GM19468 (cell line): ENCODE data around the gene KRT15.

ENCODE experiments used
- ATAC-seq: cut with Tn5 transposase; IDR thresholded peaks from one replicate; pipeline ENCODE4 v1.9.1; 2021; ENCODE audit warnings: mild to moderate bottlenecking, moderate library complexity, moderate number of reproducible peaks; ENCODE audit not compliant: unreplicated experiment; ENCODE audit errors: extremely low read depth

KRT15 gene

DNA sequence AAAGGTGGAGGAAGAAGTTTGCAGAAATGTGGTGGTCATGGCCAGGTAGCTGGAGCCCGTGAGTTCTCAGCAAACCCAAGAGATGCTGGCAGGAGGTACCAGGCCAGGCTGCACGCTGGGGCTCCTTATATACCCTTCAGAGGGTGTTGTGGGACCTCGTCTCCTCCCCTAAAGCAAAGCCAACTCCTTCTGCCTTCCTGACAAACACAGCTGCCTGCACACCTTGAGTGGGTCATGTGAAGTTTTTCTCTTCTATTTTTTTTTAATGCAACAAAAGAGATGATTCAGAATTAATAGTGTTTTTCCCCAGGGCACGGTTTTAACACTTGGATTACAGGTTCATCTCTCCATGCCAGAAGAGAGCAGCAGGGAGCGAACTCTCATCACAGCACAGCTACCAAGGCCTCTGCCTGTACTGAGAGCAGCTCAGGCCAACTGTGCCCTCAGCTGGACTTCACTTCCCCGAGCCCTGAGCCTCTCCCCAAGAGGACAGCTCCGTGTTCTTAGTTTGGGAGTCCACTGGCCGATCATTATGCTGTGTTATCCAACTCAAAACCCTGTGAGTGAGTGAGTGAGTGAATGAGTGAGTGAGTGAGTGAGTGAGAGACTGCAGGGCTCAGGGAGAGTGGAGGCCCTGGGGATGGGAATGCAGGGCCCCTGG, at the start of gene KRT15:
TSS of gene KRT15 (minus strand) at position 102 of the 661 bp plus-strand sequence. CDS start at position 39, 63 bp downstream.
- no peak for ATAC-seq

DNA sequence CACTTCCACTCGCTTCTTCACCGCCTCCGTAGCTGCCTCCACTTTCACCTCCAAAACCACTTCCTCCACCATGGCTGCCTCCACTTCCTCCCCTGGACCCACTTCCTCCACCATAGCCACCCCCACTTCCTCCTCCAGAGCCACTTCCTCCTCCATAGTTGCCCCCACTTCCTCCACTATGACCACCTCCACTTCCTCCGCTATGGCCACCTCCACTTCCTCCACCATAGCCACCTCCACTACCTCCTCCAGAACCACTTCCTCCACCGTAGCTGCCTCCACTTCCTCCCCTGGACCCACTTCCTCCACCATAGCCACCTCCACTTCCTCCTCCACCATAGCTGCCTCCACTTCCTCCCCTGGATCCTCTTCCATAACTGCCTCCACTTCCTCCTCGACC, 48.6 kb upstream of the KRT15 start:
- ATAC-seq: no peak

DNA sequence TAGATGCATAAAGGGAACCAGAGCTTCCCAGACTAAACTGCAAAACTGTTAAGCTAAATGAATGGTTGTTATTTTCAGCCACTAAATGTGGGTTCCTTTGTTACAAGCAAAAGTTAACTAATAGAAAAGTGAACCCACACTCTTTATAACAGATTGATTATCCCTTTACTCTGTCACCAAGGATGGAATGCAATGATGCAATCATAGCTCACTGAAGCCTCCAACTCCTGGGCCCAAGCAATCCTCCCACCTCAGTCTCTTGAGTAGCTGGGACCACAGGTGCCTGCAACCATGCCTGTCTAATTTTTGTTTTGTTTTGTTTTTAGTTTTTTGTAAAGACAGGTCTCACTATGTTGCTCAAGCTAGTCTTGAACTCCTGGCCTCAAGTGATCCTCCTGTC, 46.6 kb upstream of the KRT15 start:
- ATAC-seq: no peak

DNA sequence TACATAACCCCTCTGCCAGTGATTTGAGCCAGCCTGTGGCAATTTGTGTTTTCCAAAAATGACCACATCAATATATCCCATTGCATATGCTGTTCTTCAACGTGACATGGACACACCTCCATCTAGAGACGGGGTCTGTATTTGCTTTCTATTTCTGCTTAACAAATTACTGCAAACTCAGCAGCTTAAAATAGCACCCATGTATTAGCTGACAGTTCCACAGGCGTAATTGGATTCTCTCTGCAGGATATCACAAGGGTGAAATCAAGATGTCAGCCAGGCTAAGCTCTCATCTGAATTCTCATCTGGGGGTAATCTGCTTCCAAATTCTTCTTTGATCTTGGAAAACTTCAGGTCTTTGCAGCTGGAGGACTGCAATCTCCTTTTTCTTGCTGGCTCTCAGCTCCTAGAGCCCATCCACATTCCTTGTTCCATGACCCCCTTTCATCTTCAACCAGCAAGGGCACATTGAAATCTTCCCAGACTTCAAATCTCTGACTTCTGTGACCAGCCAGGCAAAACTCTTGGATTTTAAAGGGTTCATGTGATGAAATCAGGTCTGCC, 45.0 kb upstream of the KRT15 start:
- ATAC-seq: no peak

DNA sequence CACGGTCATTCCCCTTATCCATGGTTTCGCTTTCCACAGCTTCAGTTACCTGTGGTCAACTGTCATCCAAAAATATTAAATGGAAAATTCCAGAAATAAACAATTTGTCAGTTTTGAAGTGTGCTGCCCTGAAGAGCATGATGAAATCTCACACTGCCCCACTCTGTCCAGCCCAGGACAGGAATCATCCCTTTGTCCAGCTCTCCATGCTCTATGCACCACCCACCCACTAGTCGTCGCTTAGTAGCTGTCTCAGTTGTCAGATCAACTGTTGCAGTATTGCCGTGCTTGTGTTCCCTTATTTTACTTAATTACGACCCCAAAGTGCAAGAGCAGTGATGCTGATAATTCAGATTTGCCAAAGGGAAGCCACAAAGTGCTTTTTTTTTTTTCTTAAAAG, 42.9 kb upstream of the KRT15 start:
- ATAC-seq: no peak

DNA sequence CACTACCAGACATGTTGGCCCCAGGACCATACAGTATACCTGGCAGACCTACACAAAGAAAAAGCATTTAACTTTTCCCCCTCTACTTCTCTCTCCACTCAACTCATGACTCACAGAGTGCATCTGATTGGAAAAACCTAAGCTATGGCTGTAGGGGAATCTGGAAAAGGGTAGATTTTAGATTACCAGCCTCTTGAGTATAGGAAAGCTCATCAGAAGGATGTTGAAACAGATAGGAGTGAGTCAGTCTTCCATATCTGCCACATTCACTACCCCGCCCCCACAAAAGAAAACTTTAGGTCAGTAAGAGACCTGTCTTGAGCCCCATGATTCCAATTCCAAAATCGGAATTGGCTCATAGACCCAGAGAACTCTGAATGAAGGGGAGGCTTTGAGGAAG, 40.9 kb upstream of the KRT15 start:
- ATAC-seq: no peak

DNA sequence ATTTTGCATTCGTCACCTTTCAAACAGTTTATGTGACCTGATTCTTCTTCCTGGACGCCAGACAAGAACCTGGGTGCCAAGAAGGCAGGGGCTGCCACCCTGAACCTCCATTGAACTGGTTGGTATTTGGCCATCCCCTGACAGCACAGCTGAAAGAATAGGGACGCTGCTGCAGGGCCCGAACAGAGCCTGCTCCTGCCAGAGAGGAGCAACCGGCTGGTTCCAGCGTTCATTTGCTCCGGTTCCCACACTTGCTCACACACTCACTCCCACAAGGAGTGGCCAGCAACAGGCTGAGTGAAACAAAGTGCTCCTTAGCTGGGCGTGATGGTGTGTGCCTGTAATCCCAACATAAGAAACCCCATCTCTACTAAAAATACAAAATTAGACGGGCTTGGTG, 38.2 kb upstream of the KRT15 start:
- no peak for ATAC-seq

DNA sequence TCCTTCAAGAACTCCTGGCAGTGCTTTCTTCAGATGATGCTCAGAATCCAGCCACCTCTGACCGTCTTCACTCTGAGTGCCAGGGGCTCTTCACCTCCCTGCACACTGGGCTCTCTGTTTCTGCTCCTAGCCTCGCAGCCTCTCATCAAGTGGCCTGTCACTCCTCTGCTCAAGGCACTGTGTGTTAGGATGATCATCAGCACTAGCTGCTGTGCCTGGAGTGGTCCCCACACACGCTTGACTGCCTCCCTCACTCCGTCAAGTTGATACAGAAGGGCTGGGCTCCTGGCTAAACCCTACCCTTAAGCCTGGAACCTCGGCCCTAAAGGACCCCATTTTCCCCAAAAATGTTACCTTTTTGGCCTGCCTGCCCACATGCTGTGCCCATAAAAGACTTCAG, 37.6 kb upstream of the KRT15 start:
- ATAC-seq: no peak

DNA sequence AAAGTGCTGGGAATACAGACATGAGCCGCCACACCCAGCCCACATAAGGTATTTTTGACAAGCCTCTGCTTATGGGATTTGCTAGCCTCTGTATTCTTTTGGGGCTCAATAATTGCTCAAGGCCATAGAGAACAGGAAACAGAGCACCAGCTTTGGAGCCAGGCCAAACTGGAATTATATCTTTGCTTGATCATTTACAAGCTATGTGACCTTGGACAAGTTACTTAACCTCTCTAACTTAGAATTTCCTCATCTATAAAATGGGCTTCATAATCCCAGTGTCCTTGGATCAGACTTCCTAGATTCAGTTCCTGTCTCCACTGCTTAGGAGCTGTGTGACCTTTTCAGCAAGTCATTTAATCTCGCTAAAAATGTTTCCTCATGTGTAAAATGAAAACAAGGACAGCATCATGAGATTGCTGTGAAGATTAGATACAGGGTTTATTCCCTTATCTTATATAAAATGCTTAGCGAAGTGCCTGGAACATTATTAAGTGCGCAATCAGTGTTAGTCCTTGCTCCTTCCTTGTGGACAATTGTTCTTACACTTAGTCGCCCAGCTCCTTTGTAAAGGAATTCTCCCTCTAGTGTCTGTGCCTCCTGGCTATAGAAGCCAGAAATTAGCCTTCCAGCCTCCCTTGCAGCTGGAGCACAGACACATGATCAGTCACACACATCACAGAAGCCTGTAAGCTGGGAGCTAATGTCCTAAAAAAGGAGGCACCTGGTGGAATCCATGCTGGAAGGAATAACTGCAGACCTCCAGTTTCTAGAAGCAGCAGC, 36.6 kb upstream of the KRT15 start:
- no peak for ATAC-seq

DNA sequence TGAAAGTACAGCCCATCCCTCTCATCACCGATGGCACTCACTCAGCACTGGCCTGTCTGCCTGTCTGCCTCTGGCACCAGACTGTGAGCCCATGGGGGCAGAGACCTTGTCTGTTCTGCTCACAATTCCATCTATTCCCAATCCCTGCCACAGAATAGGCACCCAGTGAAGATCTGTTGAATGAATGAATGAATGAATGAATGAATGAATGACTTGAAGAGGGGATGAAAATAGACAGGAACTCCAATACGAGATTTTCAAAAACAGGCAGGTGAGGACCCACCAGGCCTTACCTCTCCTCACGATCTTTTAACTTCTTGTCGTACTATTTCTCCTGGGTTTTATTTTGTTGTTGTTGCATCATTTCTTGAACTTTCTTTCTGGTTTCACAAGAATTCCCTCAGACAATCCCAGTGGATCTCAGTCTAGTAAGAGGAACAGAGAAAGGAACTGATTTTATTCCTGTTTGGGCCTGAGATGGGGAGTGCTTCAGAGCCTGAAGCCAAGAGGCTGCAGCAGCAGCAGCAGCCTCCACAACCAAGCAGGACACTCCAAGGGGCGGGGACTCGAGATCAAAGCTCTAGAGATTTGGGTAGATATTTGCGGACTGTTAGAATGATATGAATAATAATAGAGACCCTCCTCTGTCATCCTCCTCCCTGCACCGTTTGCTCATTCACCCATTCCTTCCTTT, 35.4 kb upstream of the KRT15 start:
- no peak for ATAC-seq

DNA sequence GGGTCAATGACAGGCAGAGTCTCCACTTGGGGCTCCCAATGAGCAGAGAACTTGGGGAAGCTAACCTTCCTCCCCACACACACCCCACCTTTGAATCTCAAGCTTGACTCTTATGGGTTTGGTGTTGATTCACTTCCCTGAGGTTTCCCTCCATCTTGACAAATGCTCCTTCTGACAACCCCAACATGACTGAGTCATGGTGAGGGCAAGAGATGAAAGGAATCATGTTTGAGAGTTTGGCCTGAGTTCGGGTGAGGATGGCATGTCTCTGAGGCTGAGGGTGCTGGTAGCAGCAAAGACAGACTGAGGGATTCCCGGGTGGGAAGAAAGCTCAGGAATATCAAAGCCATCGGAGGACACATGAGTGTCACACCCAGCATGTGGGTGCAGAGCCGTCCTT, 34.5 kb upstream of the KRT15 start:
- ATAC-seq: no peak

DNA sequence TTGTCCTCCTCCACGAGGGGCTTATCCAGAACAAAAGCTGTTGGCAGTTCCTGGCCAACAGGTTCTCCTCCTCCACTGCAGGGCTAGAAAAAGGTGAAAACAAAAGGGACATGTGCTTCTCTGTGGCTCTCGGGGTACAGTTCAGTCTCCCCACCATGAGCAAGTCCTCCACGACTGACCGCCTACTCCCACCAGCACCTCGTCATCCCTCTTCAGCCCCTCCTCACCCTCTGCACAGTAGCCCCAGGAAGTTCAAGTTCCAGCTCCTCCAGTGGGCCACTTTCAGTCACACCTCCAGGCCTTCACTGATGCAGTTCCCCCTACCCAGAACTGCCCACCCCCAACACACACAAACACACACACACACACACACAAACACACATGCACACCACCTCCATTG, 33.8 kb upstream of the KRT15 start:
- ATAC-seq: no peak

DNA sequence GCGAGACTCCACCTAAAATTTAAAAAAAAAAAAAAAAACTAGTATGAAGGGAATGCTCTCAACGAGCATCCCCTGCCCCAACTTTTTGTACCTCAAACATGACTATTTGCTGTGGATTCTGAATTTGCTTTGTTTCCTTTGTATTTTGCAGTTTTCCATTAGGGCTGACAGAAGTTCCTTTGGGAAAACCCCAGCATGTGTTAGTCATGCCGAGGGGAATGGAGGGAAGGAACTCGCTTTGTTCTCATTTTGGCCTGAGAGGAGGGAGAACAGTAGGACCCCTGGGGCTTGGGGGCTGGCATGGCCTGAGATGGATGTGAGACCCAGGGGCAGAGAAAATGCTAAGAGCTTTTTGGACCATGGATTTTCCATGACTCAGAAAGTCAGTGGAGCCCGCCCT, 32.7 kb upstream of the KRT15 start:
- ATAC-seq: no peak

DNA sequence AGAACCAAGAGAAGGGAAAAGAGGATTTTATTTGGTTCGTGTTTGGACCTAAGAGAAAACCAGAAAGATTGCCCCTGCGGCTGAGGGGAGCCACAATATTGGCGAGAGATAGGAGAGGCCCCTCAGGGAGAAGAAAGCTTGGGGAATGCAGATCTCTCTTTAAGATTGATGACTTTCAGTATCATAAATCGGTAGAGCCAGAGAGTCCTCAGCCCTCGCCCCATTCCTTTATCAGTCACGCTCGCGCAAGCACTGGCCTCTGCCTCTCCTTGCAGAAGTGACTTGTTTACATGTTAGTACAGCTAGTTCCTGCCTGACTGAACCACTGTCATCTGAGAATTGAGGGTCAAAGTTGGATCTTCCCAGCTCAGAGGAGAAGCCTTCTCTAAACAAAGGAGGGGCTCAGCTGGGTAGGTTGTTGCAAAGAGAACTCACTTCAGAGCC, 30.9 kb upstream of the KRT15 start:
- ATAC-seq: no peak

DNA sequence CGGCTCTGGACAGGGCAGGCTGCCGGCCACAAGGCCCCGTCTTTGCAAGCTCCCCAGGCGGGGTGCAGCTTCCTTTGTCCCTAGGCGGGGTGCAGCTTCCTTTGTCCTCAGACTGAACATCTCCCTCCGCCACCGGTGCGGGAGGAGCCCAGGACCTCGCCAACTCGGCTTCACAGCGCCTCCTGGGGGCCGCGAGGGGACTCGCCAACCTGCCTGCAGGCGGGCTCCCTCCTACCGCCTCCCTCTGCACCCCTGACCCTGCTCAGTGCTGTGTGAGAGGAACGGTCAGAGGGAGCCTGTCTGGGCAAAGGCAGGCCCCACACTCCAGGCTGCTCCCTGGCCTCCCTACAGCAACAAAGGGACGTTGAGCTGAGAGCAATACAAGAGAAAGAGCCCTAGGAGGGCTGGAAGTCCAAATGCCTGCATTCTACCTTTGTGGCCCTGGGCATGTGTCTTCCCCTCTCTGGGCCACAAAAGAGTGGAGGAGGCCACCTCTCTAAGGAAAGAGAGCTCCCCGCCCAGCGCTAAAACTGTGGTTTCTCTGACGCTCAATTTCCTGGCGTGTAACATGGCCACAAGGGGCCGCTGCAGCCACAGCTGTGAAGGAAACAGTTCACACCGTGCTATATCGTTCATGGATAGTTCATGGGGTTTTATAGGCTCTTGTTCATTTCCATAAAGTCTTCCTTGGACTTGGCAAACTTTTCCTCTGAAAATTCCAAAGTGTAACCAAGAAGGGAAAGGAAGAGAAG, 30.3 kb upstream of the KRT15 start:
- ATAC-seq: no peak

DNA sequence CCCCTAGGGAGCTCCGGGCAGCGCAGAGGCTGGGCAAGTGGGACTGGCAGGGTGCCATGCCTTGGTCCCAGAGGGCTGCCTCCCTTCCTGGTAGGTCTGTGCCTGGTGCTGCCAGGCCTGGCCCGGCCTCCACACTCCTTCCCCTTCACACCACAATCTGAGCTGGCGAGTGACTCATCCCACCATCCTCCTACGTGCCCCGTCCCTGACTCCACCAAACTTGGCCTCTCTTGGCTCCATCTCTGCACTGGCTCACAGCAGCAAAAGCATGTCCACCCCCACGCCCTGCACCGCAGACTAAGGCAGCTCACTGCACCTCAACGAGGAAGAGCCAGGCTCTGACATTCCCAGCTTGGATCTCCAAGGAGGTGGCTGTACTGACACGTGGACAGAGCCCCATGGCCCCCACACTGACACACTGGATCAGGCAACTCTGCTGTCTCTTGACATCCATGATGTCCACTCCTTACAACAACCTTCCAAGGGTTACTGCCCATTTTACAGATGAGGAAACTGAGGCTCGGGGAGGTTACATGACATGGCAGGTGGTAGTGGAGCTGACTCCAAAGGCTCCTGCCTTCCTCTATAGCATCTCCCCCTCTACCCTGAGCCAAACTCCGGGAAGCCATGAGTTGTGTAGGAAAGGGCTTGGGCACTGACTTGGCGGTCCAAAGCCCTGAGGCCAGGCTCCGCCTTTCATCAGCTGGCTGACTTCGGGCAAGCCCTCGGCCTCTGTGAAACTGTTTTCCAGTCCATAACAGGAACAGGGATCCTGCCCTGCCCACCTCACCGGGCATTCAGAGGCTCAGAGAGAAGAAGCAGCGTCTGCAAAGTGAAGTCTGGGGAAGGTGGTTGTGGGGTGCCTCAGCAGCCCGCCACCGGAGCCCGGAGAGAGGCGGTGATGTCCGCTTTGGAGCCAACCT, 29.5 kb upstream of the KRT15 start:
- ATAC-seq: no peak

DNA sequence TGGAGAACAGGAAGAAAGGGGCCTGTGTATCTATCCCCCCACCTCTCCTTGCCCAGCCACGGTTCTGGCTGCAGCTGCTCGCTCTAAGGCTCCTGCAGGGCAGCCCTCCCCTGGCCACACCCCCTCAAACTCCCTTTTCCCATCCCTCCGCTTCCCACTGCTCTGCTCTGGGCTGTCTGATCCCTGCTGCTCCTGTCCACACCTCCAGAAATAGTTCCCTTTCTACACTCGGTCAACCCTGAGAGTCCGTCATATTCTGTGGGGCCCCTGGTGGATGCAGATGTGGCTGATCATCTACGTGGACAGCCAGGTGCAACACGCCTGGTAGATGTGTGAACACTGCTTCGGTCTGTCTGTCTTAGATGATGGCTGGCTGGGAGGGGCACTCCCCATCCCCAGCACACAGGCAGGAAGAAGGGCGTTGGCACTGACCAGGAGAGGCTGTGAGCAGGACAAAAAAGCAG, 28.7 kb upstream of the KRT15 start:
- no peak for ATAC-seq

DNA sequence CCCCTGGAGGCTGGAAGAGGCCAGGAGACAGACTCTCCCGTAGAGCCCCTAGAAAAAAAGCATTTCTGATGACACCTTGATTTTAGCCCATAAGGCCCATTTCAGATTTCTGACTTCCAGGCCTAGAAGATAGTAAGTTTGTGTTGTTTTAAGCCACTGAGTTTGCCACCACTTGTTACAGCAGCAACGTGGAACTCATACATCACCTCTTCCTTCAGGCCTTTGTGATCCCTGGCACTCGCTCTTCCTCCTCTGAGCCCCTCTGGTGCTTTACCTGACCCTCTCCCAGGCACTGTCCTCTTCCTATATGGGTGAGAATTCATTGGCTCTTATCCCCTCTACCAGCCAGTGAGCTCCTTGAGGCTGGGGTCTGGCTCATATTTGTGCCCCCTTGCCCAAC, 28.1 kb upstream of the KRT15 start:
- ATAC-seq: no peak

DNA sequence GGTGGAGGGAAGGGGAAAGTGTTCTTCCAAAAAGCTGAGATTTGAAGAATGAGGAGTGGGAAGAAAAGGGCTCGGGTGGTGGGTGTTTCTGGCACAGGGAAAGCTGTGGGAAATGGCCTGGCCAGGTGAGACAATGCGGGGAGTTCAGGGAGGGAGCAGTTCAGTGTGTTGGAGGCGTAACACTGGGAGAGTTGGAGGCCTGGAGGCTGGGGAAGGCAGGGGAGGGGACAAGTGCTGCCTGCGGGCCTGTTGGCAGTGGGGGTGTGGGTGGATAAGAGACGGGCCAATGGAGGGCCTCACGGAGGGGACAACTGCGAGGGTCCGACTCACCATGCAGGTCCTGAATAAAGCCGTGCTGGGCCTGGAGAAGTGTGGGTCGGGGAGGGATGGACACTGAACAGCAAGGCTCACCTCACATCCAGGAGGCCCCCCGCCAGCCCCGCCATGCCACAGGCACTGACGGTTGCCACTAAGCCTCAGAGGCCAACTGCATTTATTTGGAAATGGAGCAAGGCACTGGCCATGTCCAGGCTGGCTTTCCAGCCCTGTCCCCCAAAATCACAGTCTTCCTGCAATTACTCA, 27.2 kb upstream of the KRT15 start:
- ATAC-seq: no peak
